OCI-M1 (cell line): ENCODE data around the gene SYT1.
A peak's percentile ranks its signal among the peaks of the same experiment; 100 is the strongest.
"Not testable (repeated sequence)": the region's sequence is repeated elsewhere in the genome, so short reads cannot be mapped to it uniquely, and the experiment has no call there.

Experiments used
- DNase-seq: peaks from one replicate; lab custom pipeline; 2025; lab: John Stamatoyannopoulos, UW

The SYT1 gene

DNA sequence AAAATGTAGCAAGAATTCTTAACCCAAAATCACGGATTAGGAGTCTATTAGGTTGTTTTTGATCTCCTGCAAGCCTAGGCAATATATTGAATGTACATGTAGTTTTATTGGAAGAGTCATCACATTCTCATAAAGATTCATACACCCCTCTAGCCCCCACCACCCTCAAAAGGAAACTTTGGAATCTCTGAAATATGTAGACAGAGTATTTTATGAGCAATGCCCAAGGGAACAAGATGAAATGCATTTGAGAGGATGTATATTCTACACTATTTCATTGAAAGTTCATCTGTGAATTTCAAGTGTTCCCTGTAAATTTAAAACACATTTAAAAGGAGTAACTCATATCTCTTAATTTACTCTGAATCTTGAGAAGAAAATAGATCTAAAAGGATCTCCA, 103.7 kb downstream of the SYT1 start:
- no peak for DNase-seq

GRCh38 chr12:78970041-78970440, 105.5 kb downstream of the SYT1 start:
- no peak for DNase-seq

DNA sequence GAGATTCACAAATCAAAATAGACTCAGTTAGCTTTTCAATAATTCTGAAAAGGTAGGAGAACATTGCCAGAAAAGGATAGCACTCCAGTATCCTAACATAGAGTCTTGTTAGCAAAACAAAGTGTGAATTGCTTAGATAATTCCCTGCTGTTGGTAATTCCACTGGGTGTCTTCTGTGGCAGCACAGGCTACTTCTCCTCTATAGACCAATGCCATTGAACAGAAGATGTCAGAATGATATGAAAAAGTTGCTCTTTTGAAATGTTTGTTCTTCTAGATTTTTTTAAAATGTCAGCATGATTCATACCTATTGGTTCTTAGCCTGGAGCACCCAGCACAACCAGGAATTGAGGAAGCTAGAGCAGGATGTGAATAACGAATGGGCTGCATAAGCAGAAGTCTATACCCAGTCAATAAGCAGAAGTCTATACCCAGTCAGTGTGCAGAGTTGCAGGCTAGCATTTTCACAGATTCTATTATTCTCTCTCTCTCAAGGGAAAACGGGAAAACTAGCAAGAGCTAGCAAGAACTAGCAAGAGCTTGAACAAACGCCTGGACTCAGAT, 112.8 kb downstream of the SYT1 start:
- peak; percentile 50 for DNase-seq

DNA sequence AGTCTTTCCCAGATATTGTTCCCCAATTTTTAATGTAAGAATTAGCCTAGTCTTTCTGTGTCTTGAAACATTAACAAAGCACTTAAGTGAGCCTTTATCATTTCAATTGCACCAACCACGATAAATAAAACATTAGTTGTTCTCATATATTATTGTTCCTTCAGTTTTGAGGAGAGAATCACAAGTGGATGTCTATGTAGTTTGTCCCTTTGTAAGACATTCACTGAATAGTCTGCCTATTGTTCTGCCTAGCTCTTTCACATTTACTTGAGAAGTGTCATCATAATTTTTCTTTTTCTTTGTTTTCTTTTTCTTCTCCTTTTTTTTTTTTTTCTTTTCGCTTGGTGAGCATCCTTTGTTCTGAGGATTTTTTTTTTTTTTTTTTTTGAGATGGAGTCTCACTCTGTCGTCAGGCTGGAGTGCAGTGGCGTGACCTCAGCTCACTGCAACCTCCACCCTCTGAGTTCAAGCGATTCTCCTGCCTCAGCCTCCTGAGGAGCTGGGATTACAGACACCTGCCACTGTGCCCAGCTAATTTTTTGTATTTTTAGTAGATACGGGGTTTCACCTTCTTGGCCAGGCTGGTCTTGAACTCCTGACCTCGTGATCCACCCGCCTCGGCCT, 129.7 kb downstream of the SYT1 start:
- no peak for DNase-seq

- DNase-seq, result no peak
Measured at GRCh38 chr12:79000501-79000900, 135.9 kb downstream of the SYT1 start.

- DNase-seq, result no peak
Measured at GRCh38 chr12:79001404-79001803, 136.8 kb downstream of the SYT1 start.

- peak; percentile 18 for DNase-seq
Measured at GRCh38 chr12:79006306-79006705, 141.7 kb downstream of the SYT1 start.

DNA sequence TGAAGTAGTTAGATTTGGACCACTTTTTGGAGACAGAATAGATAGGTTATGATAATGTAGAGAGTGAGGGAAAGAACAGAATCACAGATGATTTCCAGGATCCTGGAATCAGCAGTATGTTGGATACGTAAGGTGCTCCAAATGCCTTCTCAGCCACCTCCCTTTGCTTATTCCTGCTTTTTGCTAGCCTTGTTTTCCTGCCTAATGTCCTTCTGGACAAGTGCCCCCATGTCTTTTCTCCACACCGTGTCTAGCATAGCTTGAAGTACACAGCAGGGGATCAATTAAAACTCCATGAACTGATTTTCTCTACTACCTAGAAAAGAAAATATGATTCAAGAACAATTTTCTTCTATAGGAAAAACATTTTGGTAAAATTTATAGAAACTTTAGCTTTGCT, 144.0 kb downstream of the SYT1 start:
- no peak for DNase-seq

- DNase-seq, result no peak
Measured at GRCh38 chr12:79012636-79013035, 148.1 kb downstream of the SYT1 start.

GRCh38 chr12:79016181-79016580, 151.6 kb downstream of the SYT1 start:
- DNase-seq, result no peak

- no peak for DNase-seq
Measured at GRCh38 chr12:79019672-79020071, 155.1 kb downstream of the SYT1 start.

GRCh38 chr12:79020106-79020505, 155.5 kb downstream of the SYT1 start:
- DNase-seq, result no peak

DNA sequence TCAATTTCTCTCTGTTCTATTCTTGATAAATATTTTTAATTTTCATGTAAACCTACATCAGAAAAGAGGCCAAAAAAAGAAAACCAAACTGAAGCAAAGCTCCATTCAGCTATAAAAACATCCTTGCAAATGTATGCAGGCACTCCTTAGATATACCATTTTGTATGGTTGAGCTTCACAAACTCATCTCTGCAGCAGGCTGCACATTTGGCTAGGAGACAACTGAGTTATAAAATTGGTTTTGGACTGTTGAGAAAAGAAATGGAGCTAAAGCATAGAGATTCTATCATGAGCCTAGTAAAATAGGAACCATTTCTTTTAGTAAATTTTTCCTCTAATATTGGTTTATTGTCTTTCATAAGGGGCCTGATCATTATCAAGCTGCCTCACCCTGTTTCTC, 156.4 kb downstream of the SYT1 start:
- DNase-seq, result no peak

- DNase-seq, result no peak
Measured at GRCh38 chr12:79023261-79023660, 158.7 kb downstream of the SYT1 start.

DNA sequence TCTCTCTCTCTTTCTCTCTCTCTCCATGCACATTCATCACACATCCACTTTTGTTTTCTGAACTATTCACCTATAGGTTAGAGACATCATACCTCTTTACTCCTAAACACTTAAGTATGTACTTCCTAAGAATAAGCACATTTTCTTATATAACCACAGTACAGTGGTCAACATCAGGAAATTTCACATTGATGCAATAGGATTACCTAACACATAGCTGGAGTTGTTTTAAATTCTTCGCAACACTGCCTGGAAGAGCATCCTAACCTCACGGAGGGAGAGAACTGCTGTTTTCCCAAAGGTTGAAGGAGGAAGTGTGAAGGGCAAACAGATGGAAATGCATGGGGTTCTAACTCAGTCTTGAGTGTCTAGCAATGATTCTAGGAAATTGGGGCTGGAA, 159.2 kb downstream of the SYT1 start:
- no peak for DNase-seq

DNA sequence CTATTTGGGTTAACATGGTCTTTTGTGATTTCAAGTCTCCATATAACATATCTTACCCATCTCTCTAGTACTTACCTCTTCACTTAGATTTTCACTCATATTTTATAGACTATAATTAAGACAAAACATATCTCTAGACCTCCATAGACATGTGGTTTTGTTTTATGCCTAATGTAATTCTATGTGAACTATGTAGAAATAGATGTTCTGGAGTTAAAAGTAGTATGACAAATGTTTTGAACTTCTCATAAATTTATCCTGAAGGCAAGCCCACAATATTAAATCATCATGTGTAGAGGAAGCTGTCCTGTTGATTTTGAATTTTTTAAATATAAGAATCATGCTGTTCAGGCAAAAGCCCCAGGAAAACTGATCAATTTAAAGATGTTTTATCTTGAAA, 169.2 kb downstream of the SYT1 start:
- no peak for DNase-seq

DNA sequence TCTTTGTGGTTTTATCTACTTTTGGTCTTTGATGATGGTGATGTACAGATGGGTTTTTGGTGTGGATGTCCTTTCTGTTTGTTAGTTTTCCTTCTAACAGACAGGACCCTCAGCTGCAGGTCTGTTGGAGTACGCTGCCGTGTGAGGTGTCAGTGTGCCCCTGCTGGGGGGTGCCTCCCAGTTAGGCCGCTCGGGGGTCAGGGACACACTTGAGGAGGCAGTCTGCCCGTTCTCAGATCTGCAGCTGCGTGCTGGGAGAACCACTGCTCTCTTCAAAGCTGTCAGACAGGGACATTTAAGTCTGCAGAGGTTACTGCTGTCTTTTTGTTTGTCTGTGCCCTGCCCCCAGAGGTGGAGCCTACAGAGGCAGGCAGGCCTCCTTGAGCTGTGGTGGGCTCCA, 180.2 kb downstream of the SYT1 start:
- DNase-seq, result not testable (repeated sequence)

- DNase-seq, result peak; percentile 19
Measured at GRCh38 chr12:79045149-79045703, 180.7 kb downstream of the SYT1 start.

DNA sequence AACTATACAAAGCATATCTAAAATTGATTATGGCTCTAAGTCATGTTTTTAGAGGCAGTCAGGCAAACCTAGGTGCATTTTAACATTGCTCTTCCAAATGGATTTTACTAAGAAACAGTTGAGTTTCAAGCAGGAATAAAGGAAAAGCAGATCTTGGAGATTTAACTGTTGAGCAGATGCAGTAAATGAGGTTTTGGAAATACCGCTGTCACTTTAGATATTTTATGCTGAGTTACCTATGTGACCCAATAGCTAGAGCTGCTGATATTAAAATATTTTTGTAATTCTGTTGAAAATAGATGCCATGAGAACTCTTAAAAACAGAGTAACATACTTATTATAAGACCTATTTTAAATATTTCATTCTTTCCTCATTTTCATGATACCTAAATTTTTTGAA, 181.4 kb downstream of the SYT1 start:
- DNase-seq, result no peak

- DNase-seq, result no peak
Measured at GRCh38 chr12:79048962-79049361, 184.4 kb downstream of the SYT1 start.

DNA sequence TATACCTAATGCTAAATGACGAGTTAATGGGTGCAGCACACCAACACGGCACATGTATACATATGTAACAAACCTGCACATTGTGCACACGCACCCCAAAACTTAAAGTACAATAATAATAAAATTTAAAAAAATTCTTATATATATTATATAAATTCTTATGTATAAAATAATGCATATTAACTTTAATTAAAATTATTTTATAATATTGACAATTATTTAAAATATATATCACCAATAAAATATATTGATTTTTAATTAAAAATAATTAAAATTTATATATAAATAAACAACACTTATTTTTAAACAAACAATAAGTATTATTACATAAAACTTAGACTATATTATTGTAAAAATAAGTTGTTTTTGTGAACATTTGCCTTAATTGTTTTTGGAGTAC, 188.8 kb downstream of the SYT1 start:
- DNase-seq, result no peak

- DNase-seq, result no peak
Measured at GRCh38 chr12:79055926-79056674, 191.5 kb downstream of the SYT1 start.

- peak; percentile 8 for DNase-seq
Measured at GRCh38 chr12:79056775-79057174, 192.2 kb downstream of the SYT1 start.
